ENCODE results near the gene DDX41.
A peak's percentile ranks its signal among the peaks of the same experiment; 100 is the strongest.

The DDX41 gene

DNA sequence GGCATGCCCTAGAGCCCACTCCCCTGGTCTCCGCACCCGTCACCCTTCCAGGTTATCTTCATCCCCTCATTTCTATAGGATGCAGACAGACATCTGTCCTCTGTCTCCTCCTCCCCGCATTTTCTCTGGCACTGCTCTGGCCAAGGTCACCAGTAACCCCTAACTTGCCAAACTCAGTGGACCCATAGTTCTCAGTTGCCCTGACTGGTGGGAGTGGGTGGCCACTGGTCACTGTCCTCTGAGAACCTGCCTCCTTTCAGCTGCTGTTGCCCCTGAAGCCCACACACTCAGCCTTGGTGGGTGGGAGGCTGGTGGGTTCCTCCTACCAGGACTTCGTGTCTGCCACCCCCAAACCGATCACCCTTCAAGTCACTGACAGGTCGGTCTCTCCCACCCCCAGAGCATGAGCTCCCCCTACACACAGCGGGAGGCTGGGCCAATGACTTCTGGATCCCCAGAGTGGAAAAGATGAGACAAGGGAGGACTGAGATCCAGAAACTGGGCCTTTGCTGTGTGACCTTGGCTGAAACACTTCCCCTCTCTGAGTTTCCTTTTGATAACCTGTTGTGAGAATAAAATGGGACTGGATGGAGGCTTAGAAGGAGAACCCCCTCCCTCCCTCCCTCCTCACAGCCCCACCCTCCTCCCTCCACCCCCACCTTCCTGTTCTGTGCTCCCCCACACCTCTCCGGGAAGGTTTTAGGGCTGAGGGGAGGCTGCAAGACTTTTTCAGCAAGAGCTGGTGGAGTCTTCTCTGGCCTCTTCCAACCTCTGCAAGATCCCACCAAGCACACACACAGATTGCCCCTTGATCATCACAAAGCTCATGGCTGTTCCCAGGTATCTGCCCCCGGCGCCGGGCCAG lies 41.0 kb downstream of the DDX41 start:
- no peak overlapping the region for H3K4me3 ChIP-seq (ENCODE audit: low read length)
- no peak for DNase-seq (ENCODE audit: low read depth, low spot score)

DNA sequence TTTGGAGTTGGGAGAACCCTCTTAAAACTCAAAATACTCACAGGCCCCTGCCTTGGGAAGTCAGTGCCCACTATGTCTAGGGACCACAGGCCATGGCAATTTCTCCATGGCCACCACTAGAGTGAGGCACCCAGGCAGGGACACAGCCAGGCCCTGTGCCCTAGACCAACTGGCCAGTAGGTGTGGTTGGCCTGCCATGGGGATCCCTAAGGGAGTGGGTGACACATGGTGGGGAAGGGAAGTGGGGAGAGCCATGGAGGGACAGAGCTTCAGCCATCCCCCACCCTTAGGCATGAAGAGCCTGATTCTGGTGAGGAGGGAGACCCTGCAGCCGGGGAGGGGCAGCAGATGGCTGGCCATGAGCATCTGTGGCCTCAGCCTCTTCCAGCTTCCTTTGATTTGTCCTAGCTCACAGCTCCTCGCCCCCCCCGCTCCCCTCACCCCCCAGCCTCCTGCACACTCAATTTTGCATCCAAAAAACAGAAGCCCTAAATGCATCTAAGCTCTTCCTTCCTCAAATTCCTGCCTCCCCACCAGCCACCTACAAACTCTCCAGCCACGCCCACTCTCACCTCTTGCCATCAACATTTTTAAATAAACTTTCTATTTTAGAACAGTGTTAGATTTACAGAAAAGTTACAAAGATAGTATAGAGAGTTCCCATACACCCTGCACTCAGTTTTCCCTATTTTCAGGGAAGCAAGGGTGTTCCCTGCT lies 41.8 kb downstream of the DDX41 start:
- DNase-seq (ENCODE audit: low read depth, low spot score): no peak
- no peak overlapping the region for H3K4me3 ChIP-seq (ENCODE audit: low read length)

DNA sequence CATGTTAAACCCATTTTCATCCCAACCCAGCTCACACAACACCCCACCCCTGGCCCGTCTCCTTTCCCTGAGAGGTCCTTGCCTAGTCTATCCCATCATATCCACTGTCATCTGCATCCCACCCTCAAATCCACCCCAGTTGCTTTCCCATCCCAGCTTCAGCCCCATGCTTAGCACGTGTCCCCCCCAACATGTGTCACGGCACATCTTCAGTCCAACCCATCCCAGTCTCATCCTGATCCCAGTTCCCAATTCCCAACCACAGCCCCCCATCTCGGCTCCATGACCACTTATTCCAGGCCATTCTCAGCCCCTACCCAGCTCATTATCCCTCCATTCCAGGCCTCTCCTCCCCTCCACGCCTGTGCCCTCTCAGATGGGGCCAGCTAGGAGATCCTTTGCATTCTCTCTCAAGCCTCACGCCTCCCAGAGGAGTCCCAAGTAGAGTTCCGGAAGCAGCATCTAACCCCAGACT lies 42.7 kb downstream of the DDX41 start:
- no peak for DNase-seq (ENCODE audit: low read depth, low spot score)
- H3K4me3 ChIP-seq (ENCODE audit: low read length): peak overlapping the region; percentile 32

DNA sequence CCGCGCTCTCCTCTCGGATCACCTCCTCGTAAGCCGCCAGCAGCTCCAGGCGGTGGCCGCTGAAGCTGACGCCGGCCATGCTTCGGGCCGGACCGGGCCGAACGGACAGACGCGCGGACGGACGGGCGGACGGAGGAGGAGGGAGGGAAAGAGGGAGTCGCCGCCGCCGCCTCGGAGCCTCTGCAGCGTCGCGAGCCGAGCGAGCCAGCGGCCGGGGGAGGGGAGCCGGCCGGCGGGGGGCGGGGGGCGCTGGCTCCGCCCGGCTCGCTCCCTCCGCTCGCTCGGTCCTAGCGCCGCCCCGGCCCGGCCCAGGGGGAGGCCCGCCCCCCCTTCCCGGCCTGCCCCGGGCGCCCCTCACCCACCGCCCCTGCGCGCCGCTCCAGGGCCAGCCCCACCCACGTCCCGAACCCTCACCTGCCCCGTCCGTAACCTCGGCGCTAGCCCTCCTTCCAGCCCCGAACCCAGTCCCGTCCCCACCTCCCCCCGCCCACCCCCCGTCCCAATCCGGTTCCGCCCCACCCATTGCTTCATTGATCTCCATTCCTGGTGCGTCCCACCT lies 43.2 kb downstream of the DDX41 start, which contains the start of gene DBN1:
Gene DBN1 (minus strand): TSS at position 192 of the 559 bp plus-strand sequence. CDS start 113 bp downstream, at position 79.
- peak within 1 kb of the TSS; percentile 76 for H3K4me3 ChIP-seq (ENCODE audit: low read length)
- no peak for DNase-seq (ENCODE audit: low read depth, low spot score)

DNA sequence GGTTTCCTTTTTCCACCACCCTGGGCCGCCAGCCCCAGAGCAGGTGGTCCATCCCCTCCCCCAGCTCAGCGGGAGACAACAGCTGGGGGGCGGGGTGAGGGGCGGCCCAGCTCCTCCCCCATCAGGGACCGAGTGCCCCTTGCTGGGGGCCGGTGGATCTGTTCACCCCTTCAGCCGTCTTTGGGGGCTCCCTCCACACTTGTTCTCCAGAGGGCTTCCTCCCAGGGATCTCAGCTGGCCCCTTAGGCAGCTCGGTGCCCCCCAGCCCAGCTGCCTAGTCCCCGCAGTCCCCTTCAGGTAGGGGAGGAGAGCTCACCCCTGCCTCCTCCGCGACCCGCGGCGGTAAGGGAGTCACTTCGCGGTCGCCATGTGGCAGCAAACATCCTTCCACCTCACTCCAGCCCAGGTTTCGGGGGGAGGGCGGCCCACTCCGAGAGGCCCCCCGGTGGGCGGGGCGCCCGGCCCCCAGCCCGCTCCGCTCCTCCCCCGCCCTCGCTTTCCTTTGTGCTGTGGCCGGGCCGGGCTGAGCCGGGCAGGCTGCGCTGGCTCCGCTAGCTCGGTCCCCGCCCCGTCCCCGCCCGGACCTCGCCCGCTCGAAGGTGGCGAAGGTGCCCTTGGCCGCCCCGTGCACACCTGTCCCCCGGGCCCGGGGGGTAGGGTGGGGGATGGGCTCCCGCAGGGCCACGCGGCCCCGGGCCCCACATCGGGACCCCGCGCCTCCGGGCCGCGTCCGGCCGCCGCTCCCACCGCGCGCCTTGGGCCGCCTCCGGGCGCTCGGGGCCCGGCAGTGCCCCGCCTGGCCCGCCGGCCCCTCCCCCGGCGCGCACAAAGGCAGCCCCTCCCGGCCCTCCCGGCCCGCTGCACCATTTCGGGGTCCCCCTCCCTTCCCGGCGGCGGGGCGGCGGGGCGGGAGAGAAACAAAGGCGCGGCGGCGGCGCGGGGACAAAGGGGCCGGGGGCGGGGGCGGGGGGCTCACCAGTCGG lies 44.0 kb downstream of the DDX41 start:
- peak overlapping the region; percentile 76 for H3K4me3 ChIP-seq (ENCODE audit: low read length)
- peak; percentile 59 for DNase-seq (ENCODE audit: low read depth, low spot score)

DNA sequence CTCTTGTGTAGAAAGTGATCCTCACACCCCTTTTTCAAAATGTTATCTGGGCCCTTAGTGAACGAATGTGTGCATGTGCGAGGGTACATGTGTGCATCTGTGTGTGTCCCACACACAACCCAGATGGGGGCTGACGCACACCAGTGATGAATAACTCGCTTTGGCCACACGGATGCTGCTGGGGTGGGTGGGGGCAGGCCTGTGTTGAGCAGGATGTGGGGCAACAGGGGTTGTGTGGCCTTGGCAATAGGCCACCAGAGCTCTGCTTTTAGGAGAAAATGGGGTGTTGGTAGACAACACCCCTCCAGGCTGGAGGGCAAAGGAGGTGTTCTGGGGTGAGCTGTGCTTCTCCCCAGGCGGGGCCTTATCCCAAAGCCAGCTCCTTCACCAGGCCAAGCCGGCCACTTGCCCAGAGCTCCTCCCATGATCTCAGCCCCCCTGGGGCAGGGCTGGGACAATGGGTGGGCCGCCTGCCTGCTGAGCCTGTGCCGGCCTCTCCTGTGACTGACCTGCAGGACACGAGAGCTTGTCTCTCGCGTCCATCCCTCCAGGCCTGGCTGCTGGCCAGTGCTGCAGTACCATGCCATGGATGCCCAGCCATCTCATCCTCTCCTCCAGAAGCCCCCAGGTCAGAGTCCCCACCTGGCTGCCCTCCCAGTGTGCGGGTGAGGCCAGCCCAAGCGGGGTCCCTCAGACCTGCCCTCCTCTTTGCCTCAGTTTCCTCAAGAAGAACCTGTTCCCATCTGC lies 45.0 kb downstream of the DDX41 start:
- DNase-seq (ENCODE audit: low read depth, low spot score): no peak
- H3K4me3 ChIP-seq (ENCODE audit: low read length): peak overlapping the region; percentile 76

DNA sequence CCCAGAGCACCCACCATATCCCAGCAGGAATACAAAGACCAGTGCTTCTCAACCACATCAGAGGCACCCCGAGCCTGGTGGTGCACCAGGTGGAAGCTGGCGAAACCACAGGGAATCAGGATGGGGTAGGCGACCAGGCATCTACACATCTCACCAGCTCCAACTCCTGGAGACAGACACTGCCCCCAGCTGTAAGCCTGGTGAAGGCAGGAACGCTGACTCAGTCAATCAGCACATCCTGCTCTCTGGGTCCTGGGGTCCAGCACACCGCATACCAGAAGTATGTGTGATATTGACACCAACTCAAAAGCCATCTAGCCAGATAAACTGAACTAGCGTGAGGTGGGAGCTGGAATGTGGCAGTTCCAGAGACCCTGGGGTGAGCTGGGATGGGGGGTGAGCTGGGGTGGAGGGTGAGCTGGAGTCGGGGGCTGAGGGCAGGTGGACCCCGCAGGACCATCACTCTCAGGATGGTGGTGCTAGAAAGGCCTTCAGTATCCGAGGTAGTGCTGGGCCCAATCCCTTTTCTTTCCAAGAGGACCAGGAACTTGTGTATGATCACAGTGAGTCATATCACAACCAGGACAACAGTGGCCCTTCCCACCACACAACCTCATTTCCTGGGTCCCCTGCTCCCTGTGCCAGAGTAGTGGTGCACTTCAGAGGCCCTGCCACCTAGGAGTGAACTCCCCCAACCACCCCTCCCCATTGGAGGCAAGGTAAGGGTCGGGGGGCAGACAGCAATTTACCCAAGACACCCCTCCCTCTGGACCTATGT lies 45.8 kb downstream of the DDX41 start:
- H3K4me3 ChIP-seq (ENCODE audit: low read length): no peak overlapping the region

DNA sequence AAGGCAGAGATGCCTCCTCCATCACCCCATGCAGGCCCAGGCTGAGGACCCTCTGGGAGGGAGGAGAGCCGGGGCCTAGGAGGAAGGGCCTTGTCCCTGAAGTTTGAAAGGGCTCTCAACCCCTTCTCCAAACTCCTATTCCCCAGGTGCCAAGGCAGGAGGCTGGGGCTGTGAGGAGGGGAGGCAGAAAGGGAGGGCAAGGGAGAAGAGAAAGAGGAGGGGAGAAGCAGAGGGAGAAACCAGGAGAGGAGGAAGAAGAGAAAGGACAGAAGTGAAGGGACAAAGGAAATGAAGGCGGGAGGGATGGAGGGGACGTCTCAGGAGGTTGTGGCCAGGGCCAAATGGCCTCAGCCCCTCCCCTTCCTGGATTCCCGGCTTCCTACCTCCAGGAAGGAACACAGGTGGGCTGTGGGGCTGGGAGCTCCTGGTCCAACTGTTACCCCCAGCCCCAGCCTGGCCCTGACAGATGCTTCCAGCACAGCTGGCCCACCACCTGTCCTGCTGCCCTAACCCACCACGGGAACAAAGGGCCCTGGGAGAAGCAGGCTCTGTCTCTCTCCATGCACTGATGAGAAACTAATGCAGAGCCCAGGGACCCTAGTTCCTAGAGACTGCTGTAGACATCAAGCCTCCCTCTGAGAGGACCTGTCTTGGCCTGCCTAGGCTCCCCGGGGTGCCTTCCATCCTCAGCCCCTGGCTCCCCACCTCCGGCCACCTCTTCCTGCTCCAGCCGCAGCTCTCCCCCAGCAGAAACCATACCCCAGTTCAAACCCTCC lies 46.8 kb downstream of the DDX41 start:
- no peak overlapping the region for H3K4me3 ChIP-seq (ENCODE audit: low read length)
- DNase-seq (ENCODE audit: low read depth, low spot score): no peak

More for the DNA sequence above, 45.8 kb downstream of the DDX41 start:
- no peak for DNase-seq (ENCODE audit: low read depth, low spot score)

DNA sequence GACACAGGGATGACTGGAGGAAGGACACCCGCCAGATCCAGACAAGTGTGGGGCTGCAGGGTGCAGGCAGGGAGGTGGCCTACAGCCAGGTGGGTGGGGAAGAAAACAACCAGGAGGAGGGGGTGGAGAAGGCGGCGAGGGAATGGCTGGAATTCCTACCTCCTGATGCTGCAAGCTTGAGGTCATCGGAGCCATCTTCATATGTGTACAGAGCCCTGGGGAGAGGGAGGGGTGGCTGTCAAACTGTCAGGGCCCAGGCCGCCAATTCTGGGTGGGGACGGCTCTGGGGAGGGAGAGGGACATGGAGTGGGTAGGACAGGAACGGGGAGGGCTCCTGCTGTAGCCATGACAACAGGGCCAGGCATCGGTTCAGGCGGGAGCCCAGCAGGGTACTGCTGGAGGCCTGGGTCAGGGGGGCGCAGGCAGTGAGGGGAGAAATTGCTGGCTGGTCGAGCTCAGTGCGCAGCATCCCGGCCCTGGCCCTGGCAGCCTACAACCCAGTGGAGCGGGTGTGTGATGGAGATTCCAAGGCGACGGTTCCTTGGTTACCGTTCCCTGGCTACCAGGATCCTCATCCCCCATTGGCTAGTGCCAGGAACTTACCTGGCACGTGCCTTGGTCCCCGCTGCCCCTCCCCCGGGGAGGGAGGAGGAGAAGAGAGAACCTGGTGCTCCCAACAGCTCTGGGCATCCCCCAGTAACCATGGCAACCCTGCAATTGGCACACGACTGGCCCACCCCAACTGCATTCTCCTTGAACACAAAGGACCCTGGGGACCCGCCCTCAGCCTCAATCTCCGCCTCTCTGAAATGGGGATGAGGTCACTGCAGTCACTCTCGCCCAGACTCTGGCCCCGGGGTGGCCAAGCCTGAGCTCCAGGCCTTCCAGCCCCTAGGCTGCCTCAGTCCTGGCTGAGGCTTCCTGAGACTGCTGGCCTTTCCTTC lies 47.8 kb downstream of the DDX41 start:
- no peak for DNase-seq (ENCODE audit: low read depth, low spot score)
- no peak overlapping the region for H3K4me3 ChIP-seq (ENCODE audit: low read length)

DNA sequence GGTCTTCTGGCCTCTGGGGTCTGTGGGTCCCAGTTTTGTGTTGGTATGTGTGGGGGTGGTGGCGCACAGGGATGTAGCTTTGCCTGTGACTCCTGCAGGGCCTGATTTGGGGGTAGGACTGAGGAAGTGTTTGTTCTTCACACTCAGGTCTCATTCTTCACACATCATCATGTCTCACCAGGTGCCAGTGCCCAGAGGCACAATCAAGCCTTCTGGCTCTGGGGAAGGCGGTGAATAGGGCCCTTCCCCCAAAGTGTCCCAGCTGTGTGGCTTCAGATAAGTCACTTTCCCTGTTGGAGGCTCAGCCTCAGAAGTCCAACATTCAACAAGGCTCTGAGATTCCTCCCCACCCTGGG lies 48.5 kb downstream of the DDX41 start:
- DNase-seq (ENCODE audit: low read depth, low spot score): no peak
- no peak overlapping the region for H3K4me3 ChIP-seq (ENCODE audit: low read length)

DNA sequence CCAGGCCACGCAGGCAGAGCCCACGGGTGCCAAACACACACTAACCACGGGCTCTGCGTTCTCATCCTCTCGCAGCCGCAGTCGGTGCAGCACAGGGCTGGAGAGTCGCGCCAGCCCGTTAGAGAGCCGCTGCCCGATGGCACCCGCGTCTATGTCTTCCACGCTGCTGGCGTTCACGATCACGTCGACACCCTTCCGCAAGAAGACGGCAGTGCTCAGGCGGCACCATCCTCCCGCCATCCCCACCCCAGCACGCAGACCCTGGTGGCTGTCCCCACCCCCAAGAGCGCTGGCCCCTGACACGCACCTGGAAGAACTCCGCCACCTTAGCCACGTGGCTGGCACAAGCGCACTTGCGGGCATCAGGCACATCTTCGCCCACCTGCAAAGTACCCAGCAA lies 49.3 kb downstream of the DDX41 start:
- no peak for DNase-seq (ENCODE audit: low read depth, low spot score)

DNA sequence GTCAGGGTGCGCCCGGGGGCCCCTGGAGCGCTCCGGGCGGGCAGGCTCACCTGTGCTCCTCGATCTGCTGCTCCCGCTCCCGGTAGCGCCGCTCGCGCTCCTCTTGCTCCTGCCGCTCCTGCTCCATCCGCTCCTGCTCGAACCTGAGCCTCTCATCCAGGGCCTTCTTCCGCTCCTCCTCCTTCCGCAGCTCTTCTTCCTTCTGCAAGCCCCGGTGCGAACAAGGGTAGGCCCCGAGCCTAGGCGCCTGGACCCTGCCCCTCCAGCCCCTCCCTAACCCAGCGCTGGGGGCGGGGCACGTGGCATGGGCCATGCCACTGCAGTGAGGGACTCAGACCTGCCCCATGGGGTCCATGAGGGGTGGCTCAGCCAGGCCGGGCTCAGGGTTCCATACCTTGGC lies 49.9 kb downstream of the DDX41 start:
- DNase-seq (ENCODE audit: low read depth, low spot score): no peak
- H3K4me3 ChIP-seq (ENCODE audit: low read length): no peak overlapping the region

More for the DNA sequence above, 49.3 kb downstream of the DDX41 start:
- H3K4me3 ChIP-seq (ENCODE audit: low read length): no peak overlapping the region

DNA sequence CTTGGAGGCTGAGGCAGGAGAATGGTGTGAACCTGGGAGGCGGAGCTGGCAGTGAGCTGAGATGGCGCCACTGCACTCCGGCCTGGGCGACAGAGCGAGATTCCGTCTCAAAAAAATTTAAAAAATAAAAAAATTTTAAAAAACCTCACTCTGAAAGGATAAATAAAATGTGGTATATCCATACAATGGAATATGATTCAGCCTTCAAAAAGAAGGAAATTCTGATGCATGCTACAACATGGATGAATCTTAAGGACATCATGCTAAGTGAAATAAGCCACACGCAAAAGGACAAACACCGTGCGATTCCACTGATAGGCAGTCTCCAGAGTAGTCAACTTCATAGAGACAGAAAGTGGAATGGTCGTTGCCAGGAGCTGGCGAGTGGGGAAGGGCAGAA lies 51.7 kb downstream of the DDX41 start:
- no peak overlapping the region for H3K4me3 ChIP-seq (ENCODE audit: low read length)
- no peak for DNase-seq (ENCODE audit: low read depth, low spot score)

DNA sequence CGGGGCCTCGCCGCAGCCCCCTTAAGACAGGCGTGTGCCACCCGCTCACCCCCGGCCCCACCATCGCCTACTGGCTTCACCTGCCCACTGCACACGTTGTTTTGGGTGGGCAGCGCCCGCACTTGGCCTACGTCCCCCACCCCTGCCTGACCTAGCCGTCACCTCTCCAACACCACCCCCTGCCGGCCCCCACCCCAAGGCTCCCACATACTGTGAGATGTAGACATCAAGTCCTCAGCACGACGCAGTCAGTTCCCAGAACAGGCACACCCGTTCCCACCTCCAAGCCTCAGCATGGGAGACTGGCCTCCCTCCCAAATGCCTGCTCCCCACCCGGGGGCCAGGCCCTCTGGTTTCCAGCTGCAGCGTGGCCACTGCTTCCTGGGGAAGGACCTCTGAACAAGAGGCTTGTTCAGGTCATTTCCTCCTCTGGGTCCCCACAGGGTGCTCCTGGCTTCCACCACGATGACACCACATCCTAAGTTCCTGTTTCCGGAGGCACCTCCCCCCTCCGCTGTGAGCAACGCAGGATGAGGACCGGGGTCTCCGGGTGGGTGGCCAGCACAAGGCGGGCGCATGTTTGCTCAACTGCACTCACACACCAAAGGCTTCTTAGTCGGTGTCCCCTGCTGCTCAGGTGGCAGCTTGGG lies 54.6 kb downstream of the DDX41 start:
- no peak for DNase-seq (ENCODE audit: low read depth, low spot score)
- H3K4me3 ChIP-seq (ENCODE audit: low read length): no peak overlapping the region
